Urinary bladder (tissue), 2 donors: ENCODE measurements around the gene HEPH. TPM values are rescaled to one million over a fixed set of nuclear protein-coding genes. Genes with fewer than 3 reads are reported as not detected.

Experiments
- polyA plus RNA-seq: library from polyadenylated mRNA; stranded (reverse); fragments of 200-250 nt; gene quantifications from one replicate; pipeline ENCODE4 v1.2.3, GENCODE V29; 2013
- total RNA-seq: library from RNA; depleted of rRNA; stranded (reverse); fragments of >200 nt; gene quantifications from one replicate; pipeline ENCODE4 v1.2.3, GENCODE V29; 2014
- donor health status: healthy.

Gene HEPH
- total and polyA plus RNA-seq, 2 donors = 31.3 to 48.4 TPM

Other genes starting within 250 kb of the HEPH start
- 22.4 TPM for gene VSIG4, start 124.2 kb upstream of the HEPH start, total RNA-seq
- gene VSIG4, start 124.2 kb upstream of the HEPH start, polyA plus RNA-seq = 110 TPM